MM.1S (cell line): ENCODE measurements around the gene EVPLL.
"Not testable (repeated sequence)": the region's sequence is repeated elsewhere in the genome, so short reads cannot be mapped to it uniquely, and the experiment has no call there.

Experiments used
- DNase-seq: peaks from one replicate; pipeline ENCODE4 v3.0.0-alpha.2; 2015
- H2AFZ ChIP-seq: fragments of 300-600 bp; sonication (generic); 2 replicates; pipeline ENCODE4 v1.6.0; 2016; ENCODE audit warnings: antibody characterized with exemption, low read length
- H3F3A ChIP-seq: fragments of 300-600 bp; sonication (generic); 2 replicates; pipeline ENCODE4 v1.6.1; 2016; ENCODE audit warnings: mild to moderate bottlenecking, antibody characterized with exemption, low read length, moderate library complexity, mixed read lengths; ENCODE audit not compliant: insufficient read depth
- H3K27ac ChIP-seq: fragments of 300-600 bp; sonication (generic); 2 replicates; pipeline ENCODE4 v1.5.1; 2016; ENCODE audit warnings: mild to moderate bottlenecking, low read length
- H3K27me3 ChIP-seq: fragments of 300-600 bp; sonication (generic); replicated peaks from 2 replicates; pipeline ENCODE4 v1.6.0; 2016; ENCODE audit warnings: low read length; ENCODE audit not compliant: insufficient read depth
- H3K36me3 ChIP-seq: fragments of 300-600 bp; sonication (generic); replicated peaks from 2 replicates; pipeline ENCODE4 v1.6.1; 2016; ENCODE audit warnings: mild to moderate bottlenecking, low read length, mixed read lengths; ENCODE audit not compliant: insufficient read depth
- H3K4me1 ChIP-seq: fragments of 300-600 bp; sonication (generic); 2 replicates; pipeline ENCODE4 v1.6.1; 2016; ENCODE audit warnings: low read length, mixed read lengths
- H3K4me2 ChIP-seq: fragments of 300-600 bp; sonication (generic); 2 replicates; pipeline ENCODE4 v1.6.0; 2016; ENCODE audit warnings: low read depth, low read length
- H3K4me3 ChIP-seq: fragments of 300-600 bp; sonication (generic); 2 replicates; pipeline ENCODE4 v1.5.1; 2016; ENCODE audit warnings: low read length, mixed read lengths
- H3K79me2 ChIP-seq: fragments of 300-600 bp; sonication (generic); 2 replicates; pipeline ENCODE4 v1.6.1; 2016; ENCODE audit warnings: mixed run types, low read length, mixed read lengths
- H3K9ac ChIP-seq: fragments of 300-600 bp; sonication (generic); 2 replicates; pipeline ENCODE4 v1.6.1; 2016; ENCODE audit warnings: low read length, mixed read lengths
- H3K9me2 ChIP-seq: fragments of 300-600 bp; sonication (generic); replicated peaks from 2 replicates; pipeline ENCODE4 v1.6.1; 2016; ENCODE audit warnings: mild to moderate bottlenecking, low read length, mixed read lengths; ENCODE audit not compliant: insufficient read depth
- H3K9me3 ChIP-seq: fragments of 300-600 bp; sonication (generic); replicated peaks from 2 replicates; pipeline ENCODE4 v1.6.1; 2016; ENCODE audit warnings: mild to moderate bottlenecking, low read length, mixed read lengths; ENCODE audit not compliant: insufficient read depth
- H4K20me1 ChIP-seq: fragments of 300-600 bp; sonication (generic); 2 replicates; pipeline ENCODE4 v1.6.1; 2016; ENCODE audit warnings: mild to moderate bottlenecking, low read length, moderate library complexity, mixed read lengths; ENCODE audit not compliant: insufficient read depth
- CTCF ChIP-seq: fragments of 300-600 bp; sonication (generic); IDR thresholded peaks from 2 replicates; pipeline ENCODE4 v1.5.1; 2016; ENCODE audit warnings: antibody characterized with exemption, low read length, mixed read lengths
- EZH2 ChIP-seq: fragments of 300-600 bp; sonication (generic); optimal IDR thresholded peaks from 2 replicates; pipeline ENCODE3; 2017; ENCODE audit warnings: low read depth, mild to moderate bottlenecking, antibody characterized with exemption, low read length, mixed read lengths
- EZH2phosphoT487 ChIP-seq: fragments of 300-600 bp; sonication (generic); IDR thresholded peaks from 2 replicates; pipeline ENCODE4 v1.6.1; 2018; ENCODE audit warnings: antibody characterized with exemption, low read length

Gene EVPLL

GRCh38 chr17:18381953-18382245 is 4.3 kb downstream of the EVPLL start:
- Histone ChIP-seq H3K36me3 (no peaks in the 10 kb centered on the region), H3K27ac (no peak overlapping the region), H3K9ac (no peak overlapping the region), H3K9me2 (no peaks in the 10 kb centered on the region), H3K27me3 (peaks cover 7% of the 10 kb centered on the region; the same call in 1 of the 2 replicates), H3K9me3 (no peaks in the 10 kb centered on the region), H3K4me1 (no peaks in the 10 kb centered on the region), H3K4me2 (no peak overlapping the region), H2AFZ (no peak overlapping the region), H3F3A (no peaks in the 10 kb centered on the region), H3K79me2 (no peaks in the 10 kb centered on the region), H3K4me3 (no peak overlapping the region), H4K20me1 (no peaks in the 10 kb centered on the region)
- DNase-seq, result no peak
- TF ChIP-seq CTCF (no peak), EZH2 (no peak), EZH2phosphoT487 (no peak)

GRCh38 chr17:18382441-18383078 is 5.0 kb downstream of the EVPLL start:
- Histone ChIP-seq H3K9me3 (no peaks in the 10 kb centered on the region), H4K20me1 (no peaks in the 10 kb centered on the region), H3F3A (no peaks in the 10 kb centered on the region), H3K36me3 (no peaks in the 10 kb centered on the region), H3K4me2 (no peak overlapping the region), H3K27me3 (peaks cover 7% of the 10 kb centered on the region; the same call in 1 of the 2 replicates), H3K4me1 (no peaks in the 10 kb centered on the region), H3K9ac (no peak overlapping the region), H3K4me3 (no peak overlapping the region), H2AFZ (no peak overlapping the region), H3K79me2 (no peaks in the 10 kb centered on the region), H3K27ac (no peak overlapping the region), H3K9me2 (no peaks in the 10 kb centered on the region)
- DNase-seq, result no peak
- no peak for TF ChIP-seq CTCF
- no peak for TF ChIP-seq EZH2
- no peak for TF ChIP-seq EZH2phosphoT487

- H3K36me3 ChIP-seq, DNase-seq: not testable (repeated sequence)
These were observed 5.5 kb downstream of the EVPLL start for GRCh38 chr17:18383079-18383481.

GRCh38 chr17:18384271-18384670 is 6.7 kb downstream of the EVPLL start:
- not testable (repeated sequence) for H3K4me1 ChIP-seq, H2AFZ ChIP-seq, H3K9ac ChIP-seq, H3K9me3 ChIP-seq, H3K27ac ChIP-seq, H3K79me2 ChIP-seq, H3K4me2 ChIP-seq, H3K9me2 ChIP-seq, DNase-seq, H4K20me1 ChIP-seq, H3K36me3 ChIP-seq, H3K27me3 ChIP-seq, H3F3A ChIP-seq, H3K4me3 ChIP-seq

More at GRCh38 chr17:18383079-18383481, 5.5 kb downstream of the EVPLL start:
- H4K20me1 ChIP-seq, H3F3A ChIP-seq, H3K4me1 ChIP-seq, H3K9ac ChIP-seq, H3K4me2 ChIP-seq, H3K27me3 ChIP-seq, H3K27ac ChIP-seq, H3K79me2 ChIP-seq, H3K9me3 ChIP-seq, H3K4me3 ChIP-seq, H3K9me2 ChIP-seq, H2AFZ ChIP-seq: not testable (repeated sequence)

GRCh38 chr17:18387583-18387982 is 10.0 kb downstream of the EVPLL start:
- H3K9ac ChIP-seq, result not testable (repeated sequence)

GRCh38 chr17:18388266-18388665 is 10.7 kb downstream of the EVPLL start:
- not testable (repeated sequence) for H3K9me2 ChIP-seq, H4K20me1 ChIP-seq, H3K4me1 ChIP-seq, H3K4me3 ChIP-seq, DNase-seq, H3K4me2 ChIP-seq, H3K9me3 ChIP-seq, H3K27me3 ChIP-seq, H3K36me3 ChIP-seq, H3K9ac ChIP-seq, H2AFZ ChIP-seq, H3K79me2 ChIP-seq, H3K27ac ChIP-seq, H3F3A ChIP-seq

More at GRCh38 chr17:18387583-18387982, 10.0 kb downstream of the EVPLL start:
- DNase-seq, H3K79me2 ChIP-seq, H2AFZ ChIP-seq, H3K9me2 ChIP-seq, H3K4me3 ChIP-seq, H3K27ac ChIP-seq, H3K9me3 ChIP-seq, H3K27me3 ChIP-seq, H3K4me1 ChIP-seq, H3F3A ChIP-seq, H3K36me3 ChIP-seq, H4K20me1 ChIP-seq, H3K4me2 ChIP-seq: not testable (repeated sequence)
